GM19035 (cell line): ENCODE data around the gene GPC6.
"Not testable (repeated sequence)": the region's sequence is repeated elsewhere in the genome, so short reads cannot be mapped to it uniquely, and the experiment has no call there.

ENCODE experiments used
- ATAC-seq: cut with Tn5 transposase; IDR thresholded peaks from one replicate; pipeline ENCODE4 v1.9.1; 2021; ENCODE audit not compliant: unreplicated experiment

Gene GPC6

DNA sequence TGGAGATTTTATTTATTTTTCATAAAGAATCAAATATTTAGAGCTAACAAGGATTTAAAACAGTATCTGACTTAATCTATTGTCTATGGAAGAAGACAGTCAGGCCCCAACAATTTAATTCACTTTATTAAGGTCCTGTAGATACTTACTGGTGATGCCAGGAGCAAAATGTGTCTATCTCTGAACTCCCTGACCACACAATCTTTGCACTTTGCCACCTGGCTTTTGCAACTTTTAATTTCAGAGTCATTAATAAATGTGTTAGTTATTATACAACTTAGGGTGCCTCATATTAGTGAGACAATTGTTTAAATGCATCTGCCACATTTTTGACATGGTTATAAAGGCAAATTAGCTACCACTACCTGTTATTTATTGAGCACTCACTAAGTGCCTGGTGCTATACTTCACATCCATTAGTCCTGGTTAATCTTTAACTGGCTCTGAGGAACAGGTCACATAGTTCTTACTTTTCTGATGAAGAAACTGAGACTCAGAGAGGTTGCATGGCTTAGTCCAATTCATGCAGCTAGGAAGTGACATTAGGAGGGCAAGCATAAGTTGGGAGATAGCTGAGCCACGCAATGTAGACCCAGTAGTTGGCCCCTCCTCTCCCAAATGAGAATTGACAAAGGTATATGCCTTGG, 955.0 kb downstream of the GPC6 start:
- ATAC-seq: no peak

DNA sequence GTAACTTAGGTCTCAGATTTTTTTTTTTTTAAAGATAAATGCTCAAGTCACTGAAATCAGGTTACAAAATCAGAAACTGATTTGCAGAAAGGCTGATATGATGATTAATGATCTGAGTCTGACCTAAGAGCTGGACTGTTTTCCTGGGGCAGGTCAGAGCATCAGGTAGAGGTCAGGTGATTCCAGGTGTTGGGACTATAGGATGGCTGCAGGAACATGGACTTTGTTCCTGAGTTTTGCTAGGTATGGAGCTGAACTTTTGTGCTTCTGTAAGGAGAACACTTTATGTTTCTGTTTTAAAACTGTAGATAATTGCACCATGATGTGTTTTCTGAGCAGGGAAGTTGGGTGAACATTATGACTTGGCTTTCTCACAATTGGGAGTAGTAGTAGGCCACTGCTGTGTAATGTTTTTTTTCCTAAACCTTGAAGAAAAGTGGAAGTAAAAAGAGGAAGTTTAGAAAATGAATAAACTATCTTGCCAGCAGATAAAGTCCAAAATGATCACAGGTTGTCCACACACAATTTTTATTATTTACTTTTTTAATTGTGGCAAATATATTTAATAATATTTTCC, 955.7 kb downstream of the GPC6 start:
- no peak for ATAC-seq

DNA sequence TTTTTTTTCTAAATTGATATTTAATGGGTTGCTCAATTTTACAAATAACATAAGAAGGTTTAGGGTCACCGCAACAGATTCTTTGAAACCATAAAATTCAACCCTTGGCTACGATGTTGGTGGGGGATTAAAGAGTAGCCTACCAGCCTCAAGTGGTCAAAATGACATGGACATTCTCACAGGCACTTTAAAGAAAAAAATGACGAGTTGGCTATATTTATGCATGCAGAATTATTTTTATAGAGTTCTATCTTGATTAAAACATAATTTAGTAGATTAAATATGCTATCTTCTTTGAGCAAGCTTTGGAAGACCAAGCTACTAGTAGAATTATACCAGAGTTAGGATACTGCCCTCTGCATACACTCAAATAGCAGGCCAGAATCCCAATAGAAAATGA, 959.9 kb downstream of the GPC6 start:
- no peak for ATAC-seq

DNA sequence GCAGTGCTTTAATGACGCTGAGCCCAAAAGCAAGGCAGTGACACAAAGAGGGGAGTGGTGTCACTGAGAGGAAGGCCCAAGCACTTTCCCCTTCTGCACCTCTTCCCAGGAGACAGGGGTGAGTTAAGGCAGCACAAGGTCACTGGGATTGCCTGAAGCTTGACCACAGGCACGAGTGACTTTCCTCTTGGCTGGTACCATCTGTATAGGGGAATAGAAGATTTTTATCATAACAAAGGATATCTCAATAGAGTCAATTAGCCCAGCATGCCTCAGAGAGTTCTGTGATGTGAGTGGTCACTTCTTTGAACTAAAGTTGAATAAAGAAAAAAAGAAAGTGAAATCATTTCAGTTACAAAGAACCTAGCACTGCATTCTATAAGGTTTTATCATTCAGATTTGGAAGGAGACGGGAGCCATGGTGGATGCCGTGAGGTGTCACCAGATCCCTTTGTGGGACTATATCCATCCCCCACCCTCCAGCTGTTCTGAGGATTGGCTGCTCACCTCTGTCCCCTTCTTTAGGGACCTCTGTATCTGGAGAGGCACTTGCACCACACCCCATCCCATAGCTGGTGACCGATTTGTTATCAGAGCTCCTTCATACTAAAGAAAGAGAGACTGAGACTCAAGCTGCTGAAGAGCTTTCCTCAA, 961.7 kb downstream of the GPC6 start:
- no peak for ATAC-seq

DNA sequence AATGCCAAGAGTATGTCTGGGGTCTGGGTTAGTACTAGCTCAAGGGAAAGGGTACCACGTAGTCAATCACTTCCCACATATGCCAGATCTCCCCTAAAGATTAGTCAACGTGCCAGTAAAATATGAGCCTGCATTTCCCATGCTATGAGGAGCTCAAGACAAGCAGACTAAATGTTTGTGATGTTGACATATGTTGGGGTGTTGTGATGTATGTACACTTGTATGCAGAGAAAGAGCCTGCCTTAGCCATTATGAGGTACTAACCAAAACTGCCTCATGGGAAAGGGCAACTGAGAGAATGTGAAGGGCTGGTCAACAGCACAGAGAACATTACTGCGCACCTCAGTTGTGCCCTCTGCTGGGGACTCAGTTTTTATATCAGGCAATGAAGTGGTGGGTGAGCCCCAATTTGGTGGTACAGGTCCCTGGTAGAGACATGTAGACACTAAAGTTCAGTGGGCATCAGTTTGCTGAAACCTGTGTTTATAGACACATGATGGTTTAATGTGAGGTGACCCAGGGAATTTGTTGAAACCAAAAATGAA, 965.9 kb downstream of the GPC6 start:
- no peak for ATAC-seq

GRCh38 chr13:94195715-94196114, 969.1 kb downstream of the GPC6 start:
- no peak for ATAC-seq

GRCh38 chr13:94196413-94196812, 969.8 kb downstream of the GPC6 start:
- no peak for ATAC-seq

- ATAC-seq: no peak
Observed at GRCh38 chr13:94198681-94199080, 972.1 kb downstream of the GPC6 start.

DNA sequence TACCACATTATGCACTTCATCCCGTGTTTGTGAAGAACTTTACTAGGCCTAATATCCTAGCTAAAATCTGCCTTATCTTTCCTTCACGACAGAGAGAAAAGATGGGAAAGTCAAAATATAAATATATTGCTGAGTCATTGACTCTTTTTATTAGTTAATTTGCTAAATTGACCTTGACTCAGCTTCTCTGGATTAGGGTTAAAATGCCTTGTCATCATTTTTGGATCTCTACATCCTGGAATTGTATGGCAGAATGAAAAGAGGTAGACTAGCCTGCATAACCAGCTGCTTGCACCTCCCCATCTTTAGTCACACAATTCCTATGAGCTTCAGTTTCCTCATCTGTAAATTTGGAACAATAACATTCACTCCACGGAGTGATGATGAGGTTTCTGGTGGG, 972.5 kb downstream of the GPC6 start:
- no peak for ATAC-seq

- no peak for ATAC-seq
Observed at GRCh38 chr13:94201022-94201421, 974.4 kb downstream of the GPC6 start.

- ATAC-seq: no peak
Observed at GRCh38 chr13:94204163-94204562, 977.6 kb downstream of the GPC6 start.

DNA sequence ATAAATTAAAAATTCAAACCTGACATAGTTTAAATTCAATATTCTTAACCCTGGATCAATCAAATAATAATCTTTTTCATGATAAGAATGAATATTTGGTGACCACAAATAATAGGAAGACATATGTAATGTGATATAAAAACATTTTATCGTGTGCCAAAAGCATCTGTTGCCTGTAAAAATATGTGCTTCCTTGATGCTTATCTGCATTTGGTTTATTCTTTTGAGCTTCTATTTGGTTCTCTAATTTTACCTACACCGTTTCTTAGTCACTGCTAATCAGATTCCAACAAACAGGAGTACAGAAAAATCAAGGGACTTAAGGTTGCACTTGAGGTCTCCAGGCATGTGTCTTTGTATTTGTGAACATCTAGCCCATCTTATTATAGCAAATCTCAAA, 978.3 kb downstream of the GPC6 start:
- ATAC-seq: no peak

GRCh38 chr13:94205896-94206295, 979.3 kb downstream of the GPC6 start:
- ATAC-seq: no peak

GRCh38 chr13:94209117-94209516, 982.5 kb downstream of the GPC6 start:
- no peak for ATAC-seq

DNA sequence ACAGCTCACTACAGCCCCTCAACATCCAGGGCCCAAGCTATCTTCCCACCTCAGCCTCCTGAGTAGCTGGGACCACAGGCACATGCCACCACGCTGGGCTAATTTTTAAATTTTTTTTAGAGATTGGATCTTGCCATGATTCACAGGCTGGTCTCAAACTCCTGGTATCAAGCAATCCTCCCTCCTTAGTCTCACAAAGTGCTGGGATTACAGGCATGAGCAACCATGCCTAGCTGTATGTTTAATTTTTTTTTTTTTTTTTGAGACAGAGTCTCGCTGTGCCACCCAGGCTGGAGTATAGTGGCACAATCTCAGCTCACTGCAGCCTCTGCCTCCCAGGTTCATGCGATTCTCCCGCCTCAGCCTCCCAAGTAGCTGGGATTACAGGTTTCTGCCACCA, 983.3 kb downstream of the GPC6 start:
- not testable (repeated sequence) for ATAC-seq

DNA sequence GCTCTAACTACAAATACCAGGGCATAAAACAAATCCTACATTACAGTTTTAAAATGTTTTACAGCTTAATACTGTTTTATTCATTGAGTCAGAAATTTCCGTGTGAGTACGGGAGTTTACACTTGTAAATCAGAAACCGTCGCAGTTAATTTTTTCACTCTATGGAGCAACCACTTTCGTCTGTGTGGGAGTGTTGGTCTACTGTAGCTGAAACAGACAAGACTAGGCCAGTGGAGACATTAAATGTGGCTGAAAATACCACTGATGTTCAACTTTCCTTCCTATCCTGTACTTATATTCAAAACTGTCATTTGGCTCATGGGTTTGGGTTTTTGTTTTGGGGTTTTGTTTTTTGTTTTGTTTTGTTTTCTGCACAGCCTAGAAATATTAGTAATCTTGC, 984.2 kb downstream of the GPC6 start:
- no peak for ATAC-seq

DNA sequence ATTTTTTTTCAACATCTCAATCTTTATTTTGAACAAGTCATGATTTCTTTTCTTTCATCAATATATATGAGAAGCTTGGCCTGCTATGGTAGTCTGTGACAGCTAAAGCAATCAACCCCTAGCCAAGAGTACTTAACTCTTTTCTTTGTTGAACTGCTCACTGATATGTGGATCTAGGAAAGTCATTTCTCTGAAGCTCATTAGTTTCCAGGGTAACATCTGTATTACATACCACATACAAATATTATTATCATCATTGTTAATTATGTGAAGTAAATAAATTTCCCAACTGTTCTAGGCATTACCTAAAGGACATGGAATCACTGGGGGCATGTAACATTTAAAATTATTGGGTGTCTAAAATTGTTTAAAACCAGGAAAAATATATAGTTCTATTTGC, 985.6 kb downstream of the GPC6 start:
- ATAC-seq: no peak

GRCh38 chr13:94214121-94214520, 987.5 kb downstream of the GPC6 start:
- no peak for ATAC-seq

GRCh38 chr13:94214975-94215374, 988.4 kb downstream of the GPC6 start:
- ATAC-seq: no peak

- no peak for ATAC-seq
Observed at GRCh38 chr13:94216476-94216875, 989.9 kb downstream of the GPC6 start.

- ATAC-seq: no peak
Observed at GRCh38 chr13:94217370-94217769, 990.8 kb downstream of the GPC6 start.

- no peak for ATAC-seq
Observed at GRCh38 chr13:94218537-94218936, 991.9 kb downstream of the GPC6 start.
